ENCODE results near the gene TEX264.

The TEX264 gene

GRCh38 chr3:51702156-51702555, 31.1 kb downstream of the TEX264 start:
- DNase-seq = no peak

GRCh38 chr3:51703068-51703760, 32.2 kb downstream of the TEX264 start:
- DNase-seq = no peak

- no peak for DNase-seq
Observed at GRCh38 chr3:51703761-51704510, 32.9 kb downstream of the TEX264 start.

- no peak for DNase-seq
Observed at GRCh38 chr3:51704511-51704950, 33.5 kb downstream of the TEX264 start.

GRCh38 chr3:51705276-51706020, 34.4 kb downstream of the TEX264 start:
- DNase-seq = no peak

- DNase-seq = no peak
Observed at GRCh38 chr3:51706021-51706485, 35.0 kb downstream of the TEX264 start.

- no peak for DNase-seq
Observed at GRCh38 chr3:51706788-51707731, 36.0 kb downstream of the TEX264 start, which contains the start of gene GRM2. TSS of gene GRM2 (plus strand) at chr3:51707068. CDS start at chr3:51708984, 1,916 bp downstream.

- no peak for DNase-seq
Observed at GRCh38 chr3:51708216-51708845, 37.3 kb downstream of the TEX264 start.

GRCh38 chr3:51709004-51709420, 38.0 kb downstream of the TEX264 start:
- no peak for DNase-seq

- no peak for DNase-seq
Observed at GRCh38 chr3:51709675-51710074, 38.6 kb downstream of the TEX264 start.

GRCh38 chr3:51710631-51711351, 39.7 kb downstream of the TEX264 start:
- no peak for DNase-seq

- no peak for DNase-seq
Observed at GRCh38 chr3:51711352-51712037, 40.4 kb downstream of the TEX264 start.

- DNase-seq = no peak
Observed at GRCh38 chr3:51712038-51712420, 41.0 kb downstream of the TEX264 start.

- no peak for DNase-seq
Observed at GRCh38 chr3:51712511-51712931, 41.5 kb downstream of the TEX264 start.

- DNase-seq = no peak
Observed at GRCh38 chr3:51712963-51713362, 41.9 kb downstream of the TEX264 start.

- DNase-seq = no peak
Observed at GRCh38 chr3:51715231-51715976, 44.4 kb downstream of the TEX264 start.

GRCh38 chr3:51715977-51716294, 44.9 kb downstream of the TEX264 start:
- no peak for DNase-seq

GRCh38 chr3:51716805-51717204, 45.8 kb downstream of the TEX264 start:
- DNase-seq = no peak

- DNase-seq = no peak
Observed at GRCh38 chr3:51717446-51717845, 46.4 kb downstream of the TEX264 start.

- DNase-seq = no peak
Observed at GRCh38 chr3:51717947-51718346, 46.9 kb downstream of the TEX264 start.
